ENCODE data around the gene SH3RF3. TPM values are rescaled to one million over a fixed set of nuclear protein-coding genes. Genes with fewer than 3 reads are reported as not detected.

The SH3RF3 gene
- total and polyA plus RNA-seq, 10 of the 15 experiments (the other 5 are each of a cell fraction or from before 2014, with no cell fraction given): 0.08 to 8.8 (median 2.3) TPM

DNA sequence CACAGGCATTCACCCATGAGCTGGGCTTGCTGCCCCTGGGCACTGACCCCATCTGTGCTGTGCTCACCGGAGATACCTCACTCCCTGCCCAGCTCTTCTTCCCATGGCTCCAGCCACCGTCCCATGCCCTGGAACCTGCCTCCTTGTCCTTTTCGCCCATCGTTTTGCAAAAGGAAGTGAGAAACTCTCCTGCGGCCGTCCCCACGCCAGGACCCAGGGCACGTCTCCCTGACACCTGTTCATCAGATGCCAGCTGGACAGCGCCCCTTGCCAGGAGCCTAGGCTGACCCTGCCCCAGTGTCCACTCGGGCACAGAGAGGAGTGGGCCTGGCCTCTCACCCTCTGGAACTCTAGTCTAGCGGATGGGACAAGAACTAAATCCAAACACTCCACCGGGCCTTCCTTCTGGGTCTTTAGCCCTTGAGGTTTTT is 246.1 kb downstream of the SH3RF3 start (continued):
- TF ChIP-seq, protein P1, sequence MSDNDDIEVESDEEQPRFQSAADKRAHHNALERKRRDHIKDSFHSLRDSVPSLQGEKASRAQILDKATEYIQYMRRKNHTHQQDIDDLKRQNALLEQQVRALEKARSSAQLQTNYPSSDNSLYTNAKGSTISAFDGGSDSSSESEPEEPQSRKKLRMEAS (IDR thresholded peaks at IDR 0.05; ENCODE audit: low read depth, low read length): no peak
- TF ChIP-seq SREBF1 (IDR thresholded peaks at IDR 0.05; ENCODE audit: low read length): no peak
- TF ChIP-seq, protein P2, sequence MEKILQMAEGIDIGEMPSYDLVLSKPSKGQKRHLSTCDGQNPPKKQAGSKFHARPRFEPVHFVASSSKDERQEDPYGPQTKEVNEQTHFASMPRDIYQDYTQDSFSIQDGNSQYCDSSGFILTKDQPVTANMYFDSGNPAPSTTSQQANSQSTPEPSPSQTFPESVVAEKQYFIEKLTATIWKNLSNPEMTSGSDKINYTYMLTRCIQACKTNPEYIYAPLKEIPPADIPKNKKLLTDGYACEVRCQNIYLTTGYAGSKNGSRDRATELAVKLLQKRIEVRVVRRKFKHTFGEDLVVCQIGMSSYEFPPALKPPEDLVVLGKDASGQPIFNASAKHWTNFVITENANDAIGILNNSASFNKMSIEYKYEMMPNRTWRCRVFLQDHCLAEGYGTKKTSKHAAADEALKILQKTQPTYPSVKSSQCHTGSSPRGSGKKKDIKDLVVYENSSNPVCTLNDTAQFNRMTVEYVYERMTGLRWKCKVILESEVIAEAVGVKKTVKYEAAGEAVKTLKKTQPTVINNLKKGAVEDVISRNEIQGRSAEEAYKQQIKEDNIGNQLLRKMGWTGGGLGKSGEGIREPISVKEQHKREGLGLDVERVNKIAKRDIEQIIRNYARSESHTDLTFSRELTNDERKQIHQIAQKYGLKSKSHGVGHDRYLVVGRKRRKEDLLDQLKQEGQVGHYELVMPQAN (conservative IDR thresholded peaks at IDR 0.05): no peak
- TF ChIP-seq SREBF2 (IDR thresholded peaks at IDR 0.05; ENCODE audit: low read length): no peak
- no peak for TF ChIP-seq RELA (IDR thresholded peaks at IDR 0.05; ENCODE audit: borderline replicate concordance, partially characterized antibody)
- no peak for TF ChIP-seq IRF3 (IDR thresholded peaks at IDR 0.05)
- TF ChIP-seq HDGF (IDR thresholded peaks at IDR 0.05): no peak
- TF ChIP-seq ZBTB4 (CRISPR knock-in tag; IDR thresholded peaks at IDR 0.05): no peak

Measured in GM12878 (cell line).